ENCODE measurements around the gene GATD1. TPM values are rescaled to one million over a fixed set of nuclear protein-coding genes. Genes with fewer than 3 reads are reported as not detected.
"Not testable (repeated sequence)": the region's sequence is repeated elsewhere in the genome, so short reads cannot be mapped to it uniquely, and the experiment has no call there.

Gene GATD1
- total RNA-seq, 2 experiments from 2014 or later: 59.8 to 62.4 TPM

DNA sequence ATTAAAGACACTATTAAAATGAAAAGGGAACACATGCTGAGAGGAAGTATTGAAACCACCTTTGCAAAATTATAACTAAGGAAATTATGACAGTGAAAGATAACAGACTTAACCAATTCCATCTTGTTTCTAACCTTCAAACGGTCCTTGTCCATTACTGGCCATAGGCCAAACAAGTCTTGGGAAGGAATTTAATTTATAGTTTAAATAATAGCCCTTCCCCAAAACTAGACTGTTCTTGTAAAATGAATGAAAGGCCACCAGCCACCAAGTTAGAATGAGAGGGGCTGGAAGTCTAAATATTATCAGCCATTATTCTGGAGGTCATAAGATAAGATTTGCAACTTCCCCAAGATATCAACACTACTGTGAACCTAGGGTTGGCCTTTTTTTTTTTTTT is 31.9 kb downstream of the GATD1 start:
- Mint-ChIP-seq H3K9me3 (no peaks in the 10 kb centered on the region), H3K4me3 (no peak overlapping the region), H3K4me1 (peaks cover 16% of the 10 kb centered on the region), H3K36me3 (no peaks in the 10 kb centered on the region), H3K27ac (no peak overlapping the region), H3K27me3 (no peaks in the 10 kb centered on the region)
- ATAC-seq (ENCODE audit: low read depth) (no peak), DNase-seq (no peak)
- POLR2A ChIA-PET: interaction anchor here (2.3 kb wide), 1 partner anchor 13 kb away, joined by 6 read pairs; no protein-coding TSS in a partner anchor

DNA sequence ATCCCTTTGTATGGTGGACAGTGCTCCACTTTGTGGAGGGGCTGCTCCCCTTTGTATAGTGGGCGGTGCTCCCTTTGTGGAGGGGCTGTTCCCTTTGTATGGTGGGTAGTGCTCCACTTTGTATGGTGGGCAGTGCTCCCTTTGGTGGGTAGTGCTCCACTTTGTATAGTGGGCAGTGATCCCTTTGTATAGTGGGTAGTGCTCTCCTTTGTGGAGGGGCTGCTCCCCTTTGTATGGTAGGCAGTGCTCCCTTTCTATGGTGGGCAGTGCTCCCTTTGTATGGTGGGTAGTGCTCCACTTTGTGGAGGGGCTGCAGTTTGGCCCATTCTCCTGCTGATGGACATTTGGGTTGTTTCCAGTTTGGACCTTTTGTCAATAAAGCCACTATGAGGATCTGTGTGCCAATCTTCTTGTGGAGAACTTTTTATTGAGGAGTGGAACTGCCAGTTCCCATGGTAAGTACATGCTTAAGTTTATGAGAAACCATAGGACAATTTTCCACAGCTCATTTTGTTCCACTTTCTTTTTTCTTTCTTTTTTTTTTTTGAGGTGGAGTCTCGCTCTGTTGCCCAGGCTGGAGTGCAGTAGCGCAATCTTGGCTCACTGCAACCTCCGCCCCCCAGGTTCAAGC is 34.6 kb downstream of the GATD1 start:
- DNase-seq (no peak), ATAC-seq (ENCODE audit: low read depth) (no peak)
- Mint-ChIP-seq H3K4me3 (no peak overlapping the region), H3K4me1 (peaks cover 8% of the 10 kb centered on the region), H3K36me3 (no peaks in the 10 kb centered on the region), H3K9me3 (no peaks in the 10 kb centered on the region), H3K27ac (no peak overlapping the region), H3K27me3 (peaks cover 8% of the 10 kb centered on the region)
- POLR2A ChIA-PET: no interaction called here

DNA sequence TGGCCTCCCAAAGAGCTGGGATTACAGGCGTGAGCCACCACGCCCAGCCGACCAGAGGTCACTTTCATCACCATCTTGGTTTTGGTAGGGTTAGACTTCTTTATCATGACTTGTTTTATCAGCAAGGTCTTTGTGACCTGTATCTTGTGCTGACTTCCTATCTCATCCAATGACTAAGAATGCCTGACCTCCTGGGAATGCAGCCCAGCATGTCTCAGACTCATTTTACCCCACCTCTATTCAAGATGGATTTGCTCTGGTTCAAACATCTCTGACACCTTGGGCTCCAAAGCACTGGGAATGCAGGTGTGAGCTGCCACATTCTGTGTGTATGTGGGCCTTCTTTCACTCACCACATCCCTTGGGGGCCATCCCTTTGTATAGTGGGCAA is 35.1 kb downstream of the GATD1 start:
- no peak for ATAC-seq (ENCODE audit: low read depth)
- H3K9me3 Mint-ChIP-seq: no peaks in the 10 kb centered on the region

DNA sequence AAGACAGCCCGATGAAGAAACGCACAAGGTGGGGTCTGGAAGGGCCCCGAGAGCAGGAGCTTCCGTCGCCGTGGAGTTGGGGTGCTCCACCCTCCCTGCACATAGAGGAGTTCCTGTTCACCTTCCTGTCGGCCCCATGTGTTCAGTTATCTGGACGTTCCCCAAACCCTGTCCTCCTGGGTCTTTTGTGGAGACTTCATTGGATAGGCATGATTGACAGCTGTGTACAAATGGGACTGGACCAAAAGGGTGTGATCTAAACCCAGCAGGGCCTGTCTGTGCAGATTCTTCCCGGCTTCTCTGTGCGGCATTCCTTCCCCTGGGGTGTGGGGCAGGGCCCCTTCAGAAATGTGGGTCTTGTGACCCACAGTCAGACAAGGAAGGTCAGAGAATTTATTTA is 39.4 kb downstream of the GATD1 start:
- DNase-seq (peak; percentile 33), ATAC-seq (ENCODE audit: low read depth) (peak; percentile 53)
- Mint-ChIP-seq H3K27ac (peak overlapping the region; percentile 68), H3K4me1 (peaks cover 15% of the 10 kb centered on the region), H3K4me3 (peak overlapping the region; percentile 65)
- POLR2A ChIA-PET: interaction anchor here (0.6 to 1.3 kb wide), 5 partner anchors 9 to 313 kb away, joined by 3 to 4 read pairs (median 3); partner anchors contain the start of genes IRF7 and TALDO1
- H3K27me3 Mint-ChIP-seq, H3K9me3 Mint-ChIP-seq, H3K36me3 Mint-ChIP-seq: not testable (repeated sequence)

More for the DNA sequence above, 35.1 kb downstream of the GATD1 start:
- no peak for DNase-seq
- Mint-ChIP-seq H3K4me1 (peaks cover 14% of the 10 kb centered on the region), H3K36me3 (no peaks in the 10 kb centered on the region), H3K27ac (no peak overlapping the region), H3K4me3 (no peak overlapping the region), H3K27me3 (peaks cover 8% of the 10 kb centered on the region)
- POLR2A ChIA-PET: no interaction called here

DNA sequence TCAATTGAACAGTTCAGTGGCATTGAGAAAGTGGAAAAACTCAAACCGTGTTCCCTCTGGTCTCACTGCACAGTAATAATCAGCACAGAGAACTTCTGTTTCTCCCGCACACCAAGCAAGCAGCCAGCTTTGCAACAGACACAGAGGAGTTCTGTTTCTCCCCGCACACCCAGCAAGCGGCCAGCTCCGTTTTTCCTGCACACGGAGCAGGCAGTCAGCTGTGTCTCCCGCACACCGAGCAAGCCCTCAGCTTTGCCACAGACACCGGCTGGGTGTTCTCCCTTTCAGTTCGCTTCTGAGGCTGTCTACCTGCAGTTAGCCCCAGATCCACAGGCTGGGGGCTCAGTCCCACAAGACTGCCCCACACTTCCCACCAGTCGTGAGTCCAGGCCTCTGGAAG is 39.9 kb downstream of the GATD1 start:
- Mint-ChIP-seq H3K9me3 (peaks cover 2% of the 10 kb centered on the region), H3K4me3 (peak overlapping the region; percentile 65), H3K27ac (peak overlapping the region; percentile 68), H3K36me3 (no peaks in the 10 kb centered on the region), H3K27me3 (peaks cover 8% of the 10 kb centered on the region), H3K4me1 (peaks cover 15% of the 10 kb centered on the region)
- ATAC-seq (ENCODE audit: low read depth) (peak; percentile 41), DNase-seq (no peak)
- POLR2A ChIA-PET: interaction anchor here (0.7 to 1.3 kb wide), 4 partner anchors 9 to 121 kb away, joined by 3 to 4 read pairs (median 3); partner anchors contain the start of genes IRF7 and TALDO1

DNA sequence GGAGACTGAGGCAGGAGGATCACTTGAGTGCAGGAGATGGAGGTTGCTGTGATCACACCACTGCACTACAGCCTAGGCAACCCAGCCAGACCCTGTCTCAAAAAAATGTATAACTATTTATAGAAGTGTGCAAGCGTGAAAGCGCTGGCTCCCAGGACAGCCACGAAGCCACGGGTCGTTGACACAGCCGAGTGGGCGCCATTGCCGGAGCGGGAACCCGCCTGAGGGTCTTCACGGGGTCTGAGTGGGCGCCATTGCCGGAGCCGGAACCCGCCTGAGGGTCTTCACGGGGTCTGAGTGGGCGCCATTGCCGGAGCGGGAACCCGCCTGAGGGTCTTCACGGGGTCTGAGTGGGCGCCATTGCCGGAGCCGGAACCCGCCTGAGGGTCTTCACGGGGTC is 42.7 kb downstream of the GATD1 start:
- POLR2A ChIA-PET: interaction anchor here (0.6 kb wide), 1 partner anchor 132 kb away, joined by 3 read pairs; no protein-coding TSS in a partner anchor
- H3K4me3 Mint-ChIP-seq: not testable (repeated sequence)

GRCh38 chr11:733072-733471 is 44.2 kb downstream of the GATD1 start:
- Mint-ChIP-seq H3K9me3 (peaks cover 2% of the 10 kb centered on the region), H3K4me3 (no peak overlapping the region), H3K36me3 (no peaks in the 10 kb centered on the region), H3K4me1 (peaks cover 14% of the 10 kb centered on the region), H3K27me3 (peaks cover 4% of the 10 kb centered on the region), H3K27ac (no peak overlapping the region)
- ATAC-seq (ENCODE audit: low read depth) (no peak), DNase-seq (no peak)
- POLR2A ChIA-PET: no interaction called here

More for the DNA sequence above, 42.7 kb downstream of the GATD1 start:
- not testable (repeated sequence) for H3K9me3 Mint-ChIP-seq; H3K36me3 Mint-ChIP-seq; DNase-seq; ATAC-seq (ENCODE audit: low read depth); H3K27me3 Mint-ChIP-seq; H3K27ac Mint-ChIP-seq
- H3K4me1 Mint-ChIP-seq: peaks cover 15% of the 10 kb centered on the region

- Mint-ChIP-seq H3K4me1 (peaks cover 3% of the 10 kb centered on the region), H3K4me3 (no peak overlapping the region), H3K36me3 (no peaks in the 10 kb centered on the region), H3K9me3 (no peaks in the 10 kb centered on the region), H3K27me3 (no peaks in the 10 kb centered on the region), H3K27ac (no peak overlapping the region)
- DNase-seq: no peak
- POLR2A ChIA-PET: no interaction called here
- ATAC-seq (ENCODE audit: low read depth): no peak
These were observed 47.7 kb downstream of the GATD1 start for GRCh38 chr11:729492-730074.

DNA sequence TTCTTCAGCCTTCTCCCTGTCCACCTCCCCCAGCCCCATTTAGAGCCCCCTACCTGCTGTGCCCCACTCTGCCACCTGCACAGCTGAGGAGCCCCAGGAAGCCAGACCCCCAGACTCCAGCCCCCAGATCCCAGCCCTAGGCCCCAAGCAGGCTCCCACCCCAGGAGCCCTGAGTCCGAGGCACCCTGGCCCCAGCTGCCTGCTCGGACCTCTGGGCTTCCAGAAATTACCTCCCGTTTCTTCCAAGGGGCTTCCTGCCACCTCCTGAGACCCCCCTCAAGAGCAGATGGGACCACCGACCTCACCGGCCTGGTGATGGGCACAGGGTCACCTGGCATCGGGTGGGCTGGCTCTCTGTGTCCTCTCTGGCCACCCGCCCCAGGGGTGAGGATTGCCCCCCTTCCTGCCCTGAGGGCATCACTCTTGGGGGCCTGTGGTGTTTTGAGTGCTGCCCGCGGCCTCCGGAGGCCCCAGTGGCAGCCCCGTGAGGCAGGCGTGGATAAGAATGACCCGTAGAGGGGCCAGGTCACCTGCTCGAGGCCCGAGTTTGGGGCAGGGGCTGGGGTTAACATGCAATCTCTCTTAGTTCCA is 48.3 kb downstream of the GATD1 start:
- DNase-seq (no peak), ATAC-seq (ENCODE audit: low read depth) (no peak)
- no peaks in the 10 kb centered on the region for H3K36me3 Mint-ChIP-seq
- peaks cover 5% of the 10 kb centered on the region for H3K4me1 Mint-ChIP-seq
- H3K27me3 Mint-ChIP-seq: peaks cover 2% of the 10 kb centered on the region
- H3K27ac Mint-ChIP-seq: no peak overlapping the region
- no peaks in the 10 kb centered on the region for H3K9me3 Mint-ChIP-seq
- POLR2A ChIA-PET: interaction anchor here (0.6 to 0.7 kb wide), 2 partner anchors 19 to 49 kb away, joined by 3 read pairs; no protein-coding TSS in a partner anchor
- H3K4me3 Mint-ChIP-seq: no peak overlapping the region

GRCh38 chr11:727859-728748 is 49.2 kb downstream of the GATD1 start:
- no peaks in the 10 kb centered on the region for H3K9me3 Mint-ChIP-seq
- POLR2A ChIA-PET: interaction anchor here (0.6 to 2.4 kb wide), 3 partner anchors 20 to 50 kb away, joined by 3 to 11 read pairs (median 3); no protein-coding TSS in a partner anchor
- ATAC-seq (ENCODE audit: low read depth): peak; percentile 59
- no peak overlapping the region for H3K27ac Mint-ChIP-seq
- H3K36me3 Mint-ChIP-seq: no peaks in the 10 kb centered on the region
- peak; percentile 89 for DNase-seq
- peaks cover 3% of the 10 kb centered on the region for H3K27me3 Mint-ChIP-seq
- H3K4me1 Mint-ChIP-seq: peaks cover 9% of the 10 kb centered on the region
- no peak overlapping the region for H3K4me3 Mint-ChIP-seq

DNA sequence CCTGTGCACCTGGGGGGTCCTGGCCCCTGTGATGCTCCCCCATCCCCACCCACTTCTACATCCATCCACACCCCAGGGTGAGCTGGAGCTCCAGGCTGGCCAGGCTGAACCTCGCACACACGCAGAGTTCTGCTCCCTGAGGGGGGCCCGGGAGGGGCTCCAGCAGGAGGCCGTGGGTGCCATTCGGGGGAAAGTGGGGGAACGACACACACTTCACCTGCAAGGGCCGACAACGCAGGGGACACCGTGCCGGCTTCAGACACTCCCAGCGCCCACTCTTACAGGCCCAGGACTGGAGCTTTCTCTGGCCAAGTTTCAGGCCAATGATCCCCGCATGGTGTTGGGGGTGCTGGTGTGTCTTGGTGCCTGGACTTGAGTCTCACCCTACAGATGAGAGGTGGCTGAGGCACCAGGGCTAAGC is 50.0 kb downstream of the GATD1 start:
- H3K27me3 Mint-ChIP-seq: peaks cover 4% of the 10 kb centered on the region
- no peaks in the 10 kb centered on the region for H3K9me3 Mint-ChIP-seq
- no peak overlapping the region for H3K27ac Mint-ChIP-seq
- no peak for ATAC-seq (ENCODE audit: low read depth)
- no peak for DNase-seq
- peaks cover 11% of the 10 kb centered on the region for H3K4me1 Mint-ChIP-seq
- no peaks in the 10 kb centered on the region for H3K36me3 Mint-ChIP-seq
- POLR2A ChIA-PET: interaction anchor here (1.1 to 2.4 kb wide), 6 partner anchors 21 to 221 kb away, joined by 3 to 18 read pairs (median 6); partner anchors contain the start of genes DEAF1, IRF7, RNH1 and TMEM80
- H3K4me3 Mint-ChIP-seq: no peak overlapping the region

GRCh38 chr11:726278-727220 is 50.7 kb downstream of the GATD1 start:
- Mint-ChIP-seq H3K27me3 (peaks cover 7% of the 10 kb centered on the region), H3K4me3 (peak overlapping the region; percentile 78), H3K9me3 (no peaks in the 10 kb centered on the region), H3K36me3 (no peaks in the 10 kb centered on the region), H3K27ac (peak overlapping the region; percentile 70), H3K4me1 (peaks cover 11% of the 10 kb centered on the region)
- DNase-seq (peak; percentile 72), ATAC-seq (ENCODE audit: low read depth) (peak; percentile 65)
- POLR2A ChIA-PET: interaction anchor here (1.0 to 2.8 kb wide), 22 partner anchors 9 to 285 kb away, joined by 3 to 18 read pairs (median 6); partner anchors contain the start of genes ANO9, DEAF1, GATD1 and HRAS

Data from activated naive CD8-positive, alpha-beta T cell treated with anti-CD3 and anti-CD28 coated beads, Interleukin-2, amount 10 ng/mL, durations not matched to agents 7 days and 5 days (primary cell).